Colonic mucosa (tissue), 4 donors: ENCODE data around the gene ADGRG3. TPM values are rescaled to one million over a fixed set of nuclear protein-coding genes. Genes with fewer than 3 reads are reported as not detected.

Experiments
- DNase-seq: peaks from one replicate; pipeline ENCODE4 v3.0.0-alpha.2; 2020
- H3K27ac ChIP-seq: fragments of 200-600 bp; one replicate; pipeline ENCODE4 v1.8.0; 2021
- H3K27me3 ChIP-seq: fragments of 200-600 bp; one replicate; pipeline ENCODE4 v1.8.0; 2021
- H3K36me3 ChIP-seq: fragments of 200-600 bp; one replicate; pipeline ENCODE4 v1.8.0; 2021
- H3K4me1 ChIP-seq: fragments of 200-600 bp; one replicate; pipeline ENCODE4 v1.8.0; 2021; ENCODE audit warnings: mild to moderate bottlenecking
- H3K4me3 ChIP-seq: fragments of 200-600 bp; one replicate; pipeline ENCODE4 v1.8.0; 2021
- H3K9ac ChIP-seq, 2 donors: one replicate each; pipeline ENCODE4 v1.7.0; 2013; ENCODE audit warnings: control low read depth in 2 of 2, low read depth in 2 of 2, low read length in 2 of 2
- H3K9me3 ChIP-seq: fragments of 200-600 bp; one replicate; pipeline ENCODE4 v1.8.0; 2021
- CTCF ChIP-seq: fragments of 200-600 bp; IDR thresholded peaks from one replicate; pipeline ENCODE4 v1.8.0; 2022; ENCODE audit warnings: antibody characterized with exemption, mild to moderate bottlenecking
- intact Hi-C: fragments of 100-400 bp; cut with DNase I; formaldehyde crosslinking; loops from one replicate; pipeline ENCODE4 v1.14.1; 2022
- total RNA-seq, 2 donors: library from RNA; stranded (reverse); fragmentation: NEBNext Ultra II Directional in 1 of 2; extraction: Animal tissue kit (Norgen Biotek cat#: 25700) in 1 of 2; gene quantifications; one replicate each; pipeline ENCODE4 v1.2.1, GENCODE V29; 2021
- donor health status: healthy.
- donor health status: DM: no; HTN: no; CAD: no.
- donor health status: DM: no; HTN: no; CAD: no.

The ADGRG3 gene
- total RNA-seq, 2 donors from 2014 or later = 0.27 to 0.82 TPM

DNA sequence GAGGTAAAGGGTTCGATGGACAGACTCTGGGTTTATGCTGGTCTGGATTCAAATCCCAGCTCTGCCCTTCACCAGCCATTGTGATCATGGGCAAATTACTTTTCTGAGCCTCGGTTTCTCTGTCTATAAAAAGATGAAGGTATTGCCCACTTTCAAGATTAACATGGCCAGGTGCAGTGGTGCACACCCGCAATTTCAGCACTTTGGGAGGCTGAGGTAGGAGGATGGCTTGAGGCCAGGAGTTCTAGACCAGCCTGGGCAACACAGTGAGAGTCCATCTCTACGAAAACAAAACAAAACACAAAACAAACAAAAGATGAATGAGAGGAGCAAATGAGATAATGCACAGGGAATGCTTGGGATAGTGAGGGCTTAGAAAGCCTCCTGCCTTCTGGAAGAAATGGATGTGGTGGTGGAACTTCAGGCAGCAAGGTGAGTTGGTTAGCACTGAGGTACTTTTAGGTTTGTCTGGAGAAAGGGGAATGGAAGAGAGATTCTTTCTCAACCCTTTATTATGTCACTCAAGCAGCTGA, 8.5 kb downstream of the ADGRG3 start:
- Histone ChIP-seq H3K9ac (no peak overlapping the region), H3K27me3 (no peaks in the 10 kb centered on the region), H3K4me1 (no peaks in the 10 kb centered on the region), H3K36me3 (no peaks in the 10 kb centered on the region), H3K9me3 (no peaks in the 10 kb centered on the region), H3K4me3 (no peak overlapping the region), H3K27ac (no peak overlapping the region)
- DNase-seq = no peak
- intact Hi-C loops = no loop called here
- no peak for TF ChIP-seq CTCF

DNA sequence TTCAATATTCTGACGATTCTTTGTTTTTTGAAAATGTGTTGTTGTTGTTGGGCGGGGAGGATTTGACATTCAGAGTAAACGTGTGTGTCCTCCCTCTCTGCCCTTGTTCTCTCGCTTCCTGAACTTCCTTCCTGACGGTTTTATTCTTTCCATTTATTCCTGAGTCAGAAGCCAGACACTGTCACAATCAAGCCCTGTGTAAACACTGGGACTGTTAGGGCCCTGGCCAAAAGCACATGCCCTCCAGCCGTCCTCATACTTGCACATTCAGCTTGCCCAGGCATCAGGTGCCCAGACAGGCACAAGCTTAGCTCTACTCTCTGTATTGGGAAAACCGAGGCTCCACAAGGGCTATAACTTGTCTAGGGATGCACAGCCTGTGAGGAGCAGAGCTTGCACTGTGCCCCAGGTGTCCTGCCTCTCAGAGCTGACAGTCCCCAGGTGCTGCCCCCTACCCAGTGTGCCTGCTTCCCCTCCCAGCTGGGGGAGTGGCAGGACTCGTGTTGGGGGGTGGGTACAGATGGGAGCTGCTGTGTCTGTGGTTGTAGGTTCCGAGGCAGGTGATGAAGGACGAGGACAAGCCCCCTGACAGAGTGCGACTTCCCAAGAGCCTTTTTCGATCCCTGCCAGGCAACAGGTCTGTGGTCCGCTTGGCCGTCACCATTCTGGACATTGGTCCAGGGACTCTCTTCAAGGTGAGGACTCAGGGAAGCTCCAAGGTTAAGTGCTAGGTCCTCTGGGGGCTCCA, 9.7 kb downstream of the ADGRG3 start:
- DNase-seq = no peak
- H3K36me3 ChIP-seq = no peaks in the 10 kb centered on the region
- H3K27me3 ChIP-seq = no peaks in the 10 kb centered on the region
- H3K4me1 ChIP-seq = no peaks in the 10 kb centered on the region
- no peak overlapping the region for H3K27ac ChIP-seq
- no peak overlapping the region for H3K9ac ChIP-seq
- intact Hi-C loops = no loop called here
- no peaks in the 10 kb centered on the region for H3K9me3 ChIP-seq
- no peak for TF ChIP-seq CTCF
- no peak overlapping the region for H3K4me3 ChIP-seq

DNA sequence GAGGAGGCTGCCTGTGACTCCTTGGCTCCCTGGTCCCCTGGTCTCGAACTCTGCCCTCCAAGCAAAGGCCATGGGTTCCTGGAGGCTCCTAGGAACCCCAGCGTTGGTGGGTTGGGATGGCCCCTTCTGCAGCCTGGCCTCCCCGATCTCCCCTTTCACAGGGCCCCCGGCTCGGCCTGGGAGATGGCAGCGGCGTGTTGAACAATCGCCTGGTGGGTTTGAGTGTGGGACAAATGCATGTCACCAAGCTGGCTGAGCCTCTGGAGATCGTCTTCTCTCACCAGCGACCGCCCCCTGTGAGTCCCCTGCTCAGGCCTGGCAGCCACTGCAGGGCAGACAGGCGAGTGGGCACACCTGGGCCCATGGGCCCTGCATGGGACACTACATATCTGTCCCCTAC, 10.9 kb downstream of the ADGRG3 start:
- H3K36me3 ChIP-seq = no peaks in the 10 kb centered on the region
- no peak overlapping the region for H3K9ac ChIP-seq
- TF ChIP-seq CTCF = no peak
- no peaks in the 10 kb centered on the region for H3K27me3 ChIP-seq
- no peaks in the 10 kb centered on the region for H3K9me3 ChIP-seq
- no peak for DNase-seq
- H3K27ac ChIP-seq = no peak overlapping the region
- intact Hi-C loops = no loop called here
- H3K4me3 ChIP-seq = no peak overlapping the region
- no peaks in the 10 kb centered on the region for H3K4me1 ChIP-seq

DNA sequence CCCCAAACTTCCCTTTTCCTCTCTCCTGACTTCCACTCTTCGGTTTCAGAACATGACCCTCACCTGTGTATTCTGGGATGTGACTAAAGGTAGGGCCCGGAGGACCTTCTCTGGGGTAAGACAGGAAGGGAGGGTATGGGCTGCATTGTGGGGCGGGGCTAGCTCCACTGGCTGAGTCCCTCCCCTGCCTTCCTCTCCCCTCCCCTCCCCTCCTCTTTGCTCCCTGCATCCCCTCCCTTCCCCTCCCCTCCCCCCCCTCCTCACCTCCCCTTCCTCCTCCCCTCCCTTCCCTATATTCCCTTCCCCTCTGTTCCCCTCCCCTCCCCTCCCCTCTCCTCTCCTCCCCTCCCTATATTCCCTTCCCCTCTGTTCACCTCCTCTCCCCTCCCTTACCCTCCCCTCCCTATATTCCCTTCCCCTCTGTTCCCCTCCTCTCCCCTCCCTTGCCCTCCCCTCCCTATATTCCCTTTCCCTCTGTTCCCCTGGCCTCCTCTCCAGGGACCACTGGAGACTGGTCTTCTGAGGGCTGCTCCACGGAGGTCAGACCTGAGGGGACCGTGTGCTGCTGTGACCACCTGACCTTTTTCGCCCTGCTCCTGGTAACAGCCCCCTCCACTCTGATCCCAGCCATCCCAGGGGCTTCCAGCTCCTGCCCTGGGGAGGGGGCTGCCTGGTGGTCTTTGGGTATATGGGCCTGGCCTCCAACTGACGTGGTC, 11.8 kb downstream of the ADGRG3 start:
- no peaks in the 10 kb centered on the region for H3K36me3 ChIP-seq
- intact Hi-C loops = no loop called here
- TF ChIP-seq CTCF = no peak
- H3K27me3 ChIP-seq = no peaks in the 10 kb centered on the region
- no peak overlapping the region for H3K9ac ChIP-seq
- H3K27ac ChIP-seq = no peak overlapping the region
- H3K4me1 ChIP-seq = no peaks in the 10 kb centered on the region
- no peaks in the 10 kb centered on the region for H3K9me3 ChIP-seq
- H3K4me3 ChIP-seq = no peak overlapping the region
- no peak for DNase-seq

DNA sequence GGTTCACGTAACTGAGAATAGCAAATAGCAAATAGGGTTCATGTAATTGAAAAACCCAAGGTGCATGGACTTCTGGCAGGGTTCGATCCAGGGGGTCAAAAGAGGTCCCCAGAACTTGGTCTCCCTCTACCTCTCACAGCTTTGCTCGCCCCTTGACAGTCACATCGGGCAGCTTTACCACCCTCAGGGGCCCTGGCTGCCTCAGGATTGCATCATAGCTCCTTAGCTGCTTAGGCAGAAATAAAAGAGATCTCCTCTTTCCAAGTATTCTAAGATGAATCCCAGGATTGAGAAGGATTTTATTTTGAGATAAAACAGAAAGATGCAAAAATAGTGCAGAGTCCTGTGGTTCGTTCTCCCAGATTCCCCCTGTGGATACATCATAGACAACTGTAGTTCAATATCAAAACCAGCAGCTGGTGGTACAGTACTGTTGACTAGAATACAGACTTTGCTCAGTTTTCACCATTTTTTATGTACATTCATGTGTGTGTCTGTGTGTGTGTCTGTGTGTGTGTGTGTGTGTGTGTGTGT, 12.8 kb downstream of the ADGRG3 start:
- no peak for DNase-seq
- no peaks in the 10 kb centered on the region for H3K4me1 ChIP-seq
- TF ChIP-seq CTCF = no peak
- H3K4me3 ChIP-seq = no peak overlapping the region
- H3K9me3 ChIP-seq = no peaks in the 10 kb centered on the region
- H3K27ac ChIP-seq = no peak overlapping the region
- intact Hi-C loops = no loop called here
- H3K9ac ChIP-seq = no peak overlapping the region
- H3K27me3 ChIP-seq = no peaks in the 10 kb centered on the region
- no peaks in the 10 kb centered on the region for H3K36me3 ChIP-seq
